HEK293 (cell line): ENCODE data around the gene FZD2.

Experiments
- CTCF ChIA-PET: fragments of 350-600 bp; formaldehyde crosslinking; extraction: SDS; loops from one replicate; lab custom pipeline; 2021; ENCODE audit warnings: antibody characterized with exemption; lab: Yijun Ruan, JAX
- POLR2A ChIA-PET: fragments of 300-600 bp; formaldehyde crosslinking; extraction: SDS; loops from one replicate; lab custom pipeline; 2020; ENCODE audit warnings: antibody characterized with exemption, inconsistent platforms; lab: Yijun Ruan, JAX
- H3K27ac ChIP-seq: fragments of 200-500 bp; sonication (Bioruptor generic); 2 replicates; pipeline ENCODE4 v1.5.1; 2014; ENCODE audit warnings: low read depth, low read length, control low read depth, inconsistent platforms; ENCODE audit errors: extremely low read depth
- H3K36me3 ChIP-seq, 2 experiments: fragments of 200-500 bp in 1 of 2; sonication (Bioruptor generic) in 1 of 2; 1 replicate in 1 of 2; 2 replicates in 1 of 2; pipeline ENCODE4 v1.5.1; 2014 to 2017; ENCODE audit warnings: inconsistent platforms in 2 of 2, low read length in 2 of 2; ENCODE audit not compliant: control insufficient read depth in 2 of 2, insufficient read depth in 1 of 2
- H3K4me1 ChIP-seq: fragments of 200-500 bp; sonication (Bioruptor generic); 2 replicates; pipeline ENCODE4 v1.5.1; 2014; ENCODE audit warnings: mild to moderate bottlenecking, low read length, inconsistent platforms; ENCODE audit not compliant: control insufficient read depth, insufficient read depth
- H3K4me3 ChIP-seq: 2 replicates; pipeline ENCODE4 v1.5.1; 2011; ENCODE audit warnings: low read depth, mild to moderate bottlenecking, control low read depth, low read length, moderate library complexity
- H3K9me3 ChIP-seq: fragments of 200-500 bp; sonication (Bioruptor generic); 2 replicates; pipeline ENCODE4 v1.5.1; 2014; ENCODE audit warnings: low read depth, low read length, inconsistent platforms; ENCODE audit not compliant: control insufficient read depth, insufficient read depth
- AEBP2 ChIP-seq: fragments of 450-650 bp; formaldehyde crosslinking; IDR thresholded peaks from 2 replicates; pipeline ENCODE4 v1.5.1; 2016; ENCODE audit warnings: missing biosample characterization, missing genetic modification characterization, borderline replicate concordance
- CTCF ChIP-seq: fragments of 450-650 bp; formaldehyde crosslinking; IDR thresholded peaks from 2 replicates; pipeline ENCODE4 v1.5.1; 2016; ENCODE audit warnings: missing biosample characterization, missing genetic modification characterization
- KLF10 ChIP-seq: fragments of 450-650 bp; IDR thresholded peaks from 2 replicates; pipeline ENCODE4 v1.5.1; 2018; ENCODE audit warnings: missing biosample characterization, mild to moderate bottlenecking, missing genetic modification characterization
- KLF16 ChIP-seq: fragments of 450-650 bp; formaldehyde crosslinking; IDR thresholded peaks from 2 replicates; pipeline ENCODE4 v1.5.1; 2017; ENCODE audit warnings: missing biosample characterization, missing genetic modification characterization
- ZBTB21 ChIP-seq: fragments of 450-650 bp; formaldehyde crosslinking; IDR thresholded peaks from 2 replicates; pipeline ENCODE4 v1.5.1; 2017; ENCODE audit warnings: missing biosample characterization, missing genetic modification characterization
- ZFP41 ChIP-seq: fragments of 450-650 bp; formaldehyde crosslinking; IDR thresholded peaks from 2 replicates; pipeline ENCODE4 v1.5.1; 2016; ENCODE audit warnings: missing biosample characterization, missing genetic modification characterization, borderline replicate concordance
- ZNF114 ChIP-seq: fragments of 450-650 bp; formaldehyde crosslinking; IDR thresholded peaks from 2 replicates; pipeline ENCODE4 v1.5.0; 2017; ENCODE audit warnings: missing biosample characterization, missing genetic modification characterization
- ZNF121 ChIP-seq: fragments of 450-650 bp; formaldehyde crosslinking; IDR thresholded peaks from 2 replicates; pipeline ENCODE4 v1.5.1; 2016; ENCODE audit warnings: missing biosample characterization, missing genetic modification characterization
- ZNF16 ChIP-seq: fragments of 450-650 bp; formaldehyde crosslinking; IDR thresholded peaks from 2 replicates; pipeline ENCODE4 v1.5.1; 2016; ENCODE audit warnings: low read depth, missing biosample characterization, missing genetic modification characterization
- ZNF223 ChIP-seq: fragments of 450-650 bp; formaldehyde crosslinking; IDR thresholded peaks from 2 replicates; pipeline ENCODE4 v1.5.1; 2016; ENCODE audit warnings: missing biosample characterization, missing genetic modification characterization
- ZNF23 ChIP-seq: fragments of 450-650 bp; formaldehyde crosslinking; IDR thresholded peaks from 2 replicates; pipeline ENCODE4 v1.5.1; 2016; ENCODE audit warnings: missing biosample characterization, missing genetic modification characterization, borderline replicate concordance
- ZNF341 ChIP-seq: fragments of 450-650 bp; formaldehyde crosslinking; IDR thresholded peaks from 2 replicates; pipeline ENCODE4; 2016; ENCODE audit warnings: low read depth, missing biosample characterization, missing genetic modification characterization
- ZNF354C ChIP-seq: fragments of 450-650 bp; formaldehyde crosslinking; IDR thresholded peaks from 2 replicates; pipeline ENCODE4 v1.5.1; 2016; ENCODE audit warnings: missing biosample characterization, missing genetic modification characterization, low read depth, borderline replicate concordance
- ZNF416 ChIP-seq: fragments of 450-650 bp; formaldehyde crosslinking; IDR thresholded peaks from 2 replicates; pipeline ENCODE4 v1.5.1; 2016; ENCODE audit warnings: missing biosample characterization, missing genetic modification characterization
- ZNF433 ChIP-seq: fragments of 450-650 bp; formaldehyde crosslinking; IDR thresholded peaks from 2 replicates; pipeline ENCODE4 v1.5.1; 2016; ENCODE audit warnings: missing biosample characterization, missing genetic modification characterization, low read depth
- ZNF548 ChIP-seq: fragments of 450-650 bp; formaldehyde crosslinking; IDR thresholded peaks from 2 replicates; pipeline ENCODE4 v1.5.1; 2016; ENCODE audit warnings: missing biosample characterization, missing genetic modification characterization
- ZNF670 ChIP-seq: fragments of 450-650 bp; formaldehyde crosslinking; IDR thresholded peaks from 2 replicates; pipeline ENCODE4 v1.5.1; 2016; ENCODE audit warnings: missing biosample characterization, missing genetic modification characterization, low read depth
- ZSCAN30 ChIP-seq: fragments of 450-650 bp; IDR thresholded peaks from 2 replicates; pipeline ENCODE4 v1.5.1; 2018; ENCODE audit warnings: missing biosample characterization, mild to moderate bottlenecking, missing genetic modification characterization, moderate library complexity
- ZSCAN5A ChIP-seq: fragments of 450-650 bp; formaldehyde crosslinking; IDR thresholded peaks from 2 replicates; pipeline ENCODE4 v1.5.1; 2016; ENCODE audit warnings: missing biosample characterization, missing genetic modification characterization
- TF ChIP-seq, protein P1 (sequence below): fragments of 450-650 bp; formaldehyde crosslinking; IDR thresholded peaks from 2 replicates; pipeline ENCODE4 v1.5.1; 2016; ENCODE audit warnings: missing biosample characterization, missing genetic modification characterization
- TF ChIP-seq, protein P2 (sequence below): sonication (generic); formaldehyde crosslinking; IDR thresholded peaks from 2 replicates; pipeline ENCODE4 v1.8.1; 2022; ENCODE audit warnings: mild to moderate bottlenecking, moderate library complexity, missing genetic modification reagents

The FZD2 gene

DNA sequence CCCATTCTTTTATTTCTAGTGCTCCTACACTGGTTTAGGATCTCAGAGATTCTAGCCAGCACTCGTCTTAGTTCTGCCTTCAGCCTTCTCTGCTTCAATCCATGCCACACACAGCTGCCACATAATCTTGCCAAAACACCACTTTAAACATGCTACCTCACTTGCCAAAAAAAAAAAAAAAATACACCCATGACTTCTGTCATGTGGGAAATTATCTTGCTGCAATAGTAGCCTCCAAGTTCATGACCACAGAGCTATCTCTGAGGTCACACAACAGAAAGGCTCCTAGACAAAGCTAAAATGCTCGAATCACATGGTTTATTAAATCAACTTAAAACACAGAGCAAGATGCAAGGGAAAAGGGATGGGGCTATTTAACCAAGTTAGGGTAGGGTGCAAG is 18.1 kb downstream of the FZD2 start (continued):
- TF ChIP-seq ZFP41 (tag by site-specific recombination), result no peak
- TF ChIP-seq ZNF16, result no peak
- no peak for TF ChIP-seq ZNF354C (tag by site-specific recombination)
- no peak for TF ChIP-seq AEBP2 (tag by site-specific recombination)
- no peak for TF ChIP-seq ZNF223 (tag by site-specific recombination)
- no peak for TF ChIP-seq ZNF23
- TF ChIP-seq ZSCAN5A, result no peak
- no peak for TF ChIP-seq ZNF548 (tag by site-specific recombination)

DNA sequence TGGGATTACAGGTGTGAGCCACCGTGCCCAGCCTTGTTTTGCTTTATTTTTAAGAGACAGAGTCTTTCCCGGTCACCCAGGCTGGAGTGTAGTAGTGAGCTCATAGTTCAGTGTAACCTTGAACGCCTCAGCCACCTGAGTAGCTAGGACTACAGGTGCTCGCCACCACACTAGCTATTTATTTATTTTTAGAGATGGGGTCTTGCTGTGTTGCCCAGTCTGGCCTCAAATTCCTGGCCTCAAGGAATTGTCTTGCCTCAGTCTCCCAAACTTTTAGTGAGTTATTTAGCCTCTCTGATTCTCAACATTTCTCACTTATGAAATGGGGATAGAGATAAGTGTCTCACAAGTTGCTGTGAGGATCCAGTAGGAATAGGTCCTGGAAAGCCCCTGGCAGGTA is 21.7 kb downstream of the FZD2 start:
- POLR2A ChIA-PET, result no interaction called here
- H3K36me3 ChIP-seq, result no peaks in the 10 kb centered on the region
- CTCF ChIA-PET, result interaction anchor here (1.1 to 2.2 kb wide), 2 partner anchors 14 to 45 kb away, joined by 4 to 11 read pairs; no protein-coding TSS in a partner anchor
- TF ChIP-seq ZSCAN30 (tag by site-specific recombination) (no peak), CTCF (tag by site-specific recombination) (no peak), ZNF670 (tag by site-specific recombination) (no peak), ZNF433 (tag by site-specific recombination) (no peak), ZNF121 (tag by site-specific recombination) (peak; percentile 70; the same call in 1 of the 2 replicates)
- H3K4me1 ChIP-seq, result no peaks in the 10 kb centered on the region
- H3K4me3 ChIP-seq, result no peak overlapping the region
- H3K27ac ChIP-seq, result no peak overlapping the region
- no peaks in the 10 kb centered on the region for H3K9me3 ChIP-seq

- H3K4me1 ChIP-seq, result no peaks in the 10 kb centered on the region
- POLR2A ChIA-PET, result interaction anchor here (1.2 kb wide), 1 partner anchor 25 kb away, joined by 4 read pairs; the partner anchor contains the start of gene FZD2
- CTCF ChIA-PET, result interaction anchor here (0.8 to 2.9 kb wide), 7 partner anchors 11 to 702 kb away, joined by 3 to 12 read pairs (median 8); no protein-coding TSS in a partner anchor
- no peaks in the 10 kb centered on the region for H3K9me3 ChIP-seq
- no peak for TF ChIP-seq ZNF341 (tag by site-specific recombination)
- TF ChIP-seq, protein P1, sequence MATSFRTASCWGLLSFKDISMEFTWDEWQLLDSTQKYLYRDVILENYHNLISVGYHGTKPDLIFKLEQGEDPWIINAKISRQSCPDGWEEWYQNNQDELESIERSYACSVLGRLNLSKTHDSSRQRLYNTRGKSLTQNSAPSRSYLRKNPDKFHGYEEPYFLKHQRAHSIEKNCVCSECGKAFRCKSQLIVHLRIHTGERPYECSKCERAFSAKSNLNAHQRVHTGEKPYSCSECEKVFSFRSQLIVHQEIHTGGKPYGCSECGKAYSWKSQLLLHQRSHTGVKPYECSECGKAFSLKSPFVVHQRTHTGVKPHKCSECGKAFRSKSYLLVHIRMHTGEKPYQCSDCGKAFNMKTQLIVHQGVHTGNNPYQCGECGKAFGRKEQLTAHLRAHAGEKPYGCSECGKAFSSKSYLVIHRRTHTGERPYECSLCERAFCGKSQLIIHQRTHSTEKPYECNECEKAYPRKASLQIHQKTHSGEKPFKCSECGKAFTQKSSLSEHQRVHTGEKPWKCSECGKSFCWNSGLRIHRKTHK, result no peak
- no peak for TF ChIP-seq ZBTB21 (tag by site-specific recombination)
- TF ChIP-seq KLF10 (tag by site-specific recombination), result no peak
- TF ChIP-seq ZNF114 (tag by site-specific recombination), result no peak
- TF ChIP-seq ZNF416, result no peak
- no peak for TF ChIP-seq ZSCAN5A
- TF ChIP-seq, protein P2, sequence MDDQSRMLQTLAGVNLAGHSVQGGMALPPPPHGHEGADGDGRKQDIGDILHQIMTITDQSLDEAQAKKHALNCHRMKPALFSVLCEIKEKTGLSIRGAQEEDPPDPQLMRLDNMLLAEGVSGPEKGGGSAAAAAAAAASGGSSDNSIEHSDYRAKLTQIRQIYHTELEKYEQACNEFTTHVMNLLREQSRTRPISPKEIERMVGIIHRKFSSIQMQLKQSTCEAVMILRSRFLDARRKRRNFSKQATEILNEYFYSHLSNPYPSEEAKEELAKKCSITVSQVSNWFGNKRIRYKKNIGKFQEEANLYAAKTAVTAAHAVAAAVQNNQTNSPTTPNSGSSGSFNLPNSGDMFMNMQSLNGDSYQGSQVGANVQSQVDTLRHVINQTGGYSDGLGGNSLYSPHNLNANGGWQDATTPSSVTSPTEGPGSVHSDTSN (CRISPR knock-in tag), result no peak
- no peak for TF ChIP-seq KLF16
- no peak overlapping the region for H3K4me3 ChIP-seq
- no peaks in the 10 kb centered on the region for H3K36me3 ChIP-seq
- H3K27ac ChIP-seq, result no peak overlapping the region
These were observed 24.6 kb downstream of the FZD2 start for GRCh38 chr17:44581868-44582267.
